Ascending aorta (tissue), 2 donors: ENCODE results near the gene NOC4L. TPM values are rescaled to one million over a fixed set of nuclear protein-coding genes. Genes with fewer than 3 reads are reported as not detected.

ENCODE experiments used
- DNase-seq, 2 donors: peaks; one replicate each; pipeline ENCODE4 v3.0.0-alpha.2; 2019; ENCODE audit warnings: low spot score in 2 of 2
- H3K27ac ChIP-seq, 2 donors: fragments of 200-600 bp; sonication (generic); one replicate each; pipeline ENCODE4 v1.5.1; 2016 to 2017; ENCODE audit warnings: mild to moderate bottlenecking in 1 of 2
- H3K27me3 ChIP-seq: fragments of 200-600 bp; sonication (generic); one replicate; pipeline ENCODE4 v1.5.1; 2017
- H3K36me3 ChIP-seq, 2 donors: fragments of 200-600 bp; sonication (generic); one replicate each; pipeline ENCODE4 v1.5.1; 2016
- H3K4me1 ChIP-seq, 2 donors: fragments of 200-600 bp; sonication (generic); one replicate each; pipeline ENCODE4 v1.5.1; 2016 to 2017; ENCODE audit warnings: mild to moderate bottlenecking in 1 of 2
- H3K4me3 ChIP-seq, 2 donors: fragments of 200-600 bp; sonication (generic); one replicate each; pipeline ENCODE4 v1.5.1; 2016 to 2017; ENCODE audit warnings: mild to moderate bottlenecking in 1 of 2
- H3K9me3 ChIP-seq, 2 donors: fragments of 200-600 bp; sonication (generic); one replicate each; pipeline ENCODE4 v1.5.1; 2016
- intact Hi-C: fragments of 100-400 bp; cut with DNase I; formaldehyde crosslinking; loops from one replicate; pipeline ENCODE4 v1.15.1; 2023
- total RNA-seq: library from RNA; depleted of rRNA; stranded (reverse); fragments of >200 nt; gene quantifications from one replicate; pipeline ENCODE4 v1.1.0, GENCODE V29; 2016
- TF ChIP-seq, protein P1 (sequence below), 3 experiments: fragments of 200-600 bp in 2 of 3; fragments of 450-650 bp in 1 of 3; sonication (generic) in 2 of 3; IDR thresholded peaks; one replicate each; pipeline ENCODE4 v1.5.1; 2016 to 2019; ENCODE audit warnings: antibody characterized with exemption in 3 of 3, mild to moderate bottlenecking in 1 of 3, moderate library complexity in 1 of 3

NOC4L gene
- total RNA-seq, 1 donor from 2014 or later, result 9.2 TPM

DNA sequence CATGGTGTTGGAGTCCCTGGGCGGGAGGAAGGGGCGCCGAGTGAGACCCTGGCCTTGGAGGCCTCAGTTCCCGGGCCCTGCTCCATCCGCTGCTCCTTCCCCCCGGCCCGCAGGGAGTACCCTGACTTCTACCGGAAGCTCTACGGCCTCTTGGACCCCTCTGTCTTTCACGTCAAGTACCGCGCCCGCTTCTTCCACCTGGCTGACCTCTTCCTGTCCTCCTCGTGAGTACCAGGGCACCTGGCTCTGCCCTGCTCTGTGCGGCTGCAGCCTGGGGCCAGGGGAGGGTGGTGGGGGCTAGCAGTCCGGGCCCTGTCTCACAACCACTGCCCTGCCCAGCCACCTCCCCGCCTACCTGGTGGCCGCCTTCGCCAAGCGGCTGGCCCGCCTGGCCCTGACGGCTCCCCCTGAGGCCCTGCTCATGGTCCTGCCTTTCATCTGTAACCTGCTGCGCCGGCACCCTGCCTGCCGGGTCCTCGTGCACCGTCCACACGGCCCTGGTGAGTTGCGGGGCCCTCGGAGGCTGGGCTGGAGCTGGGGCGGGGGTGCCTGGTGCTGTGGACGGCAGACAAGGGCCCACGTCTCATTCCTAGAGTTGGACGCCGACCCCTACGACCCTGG, 7.0 kb downstream of the NOC4L start:
- TF ChIP-seq, protein P1, sequence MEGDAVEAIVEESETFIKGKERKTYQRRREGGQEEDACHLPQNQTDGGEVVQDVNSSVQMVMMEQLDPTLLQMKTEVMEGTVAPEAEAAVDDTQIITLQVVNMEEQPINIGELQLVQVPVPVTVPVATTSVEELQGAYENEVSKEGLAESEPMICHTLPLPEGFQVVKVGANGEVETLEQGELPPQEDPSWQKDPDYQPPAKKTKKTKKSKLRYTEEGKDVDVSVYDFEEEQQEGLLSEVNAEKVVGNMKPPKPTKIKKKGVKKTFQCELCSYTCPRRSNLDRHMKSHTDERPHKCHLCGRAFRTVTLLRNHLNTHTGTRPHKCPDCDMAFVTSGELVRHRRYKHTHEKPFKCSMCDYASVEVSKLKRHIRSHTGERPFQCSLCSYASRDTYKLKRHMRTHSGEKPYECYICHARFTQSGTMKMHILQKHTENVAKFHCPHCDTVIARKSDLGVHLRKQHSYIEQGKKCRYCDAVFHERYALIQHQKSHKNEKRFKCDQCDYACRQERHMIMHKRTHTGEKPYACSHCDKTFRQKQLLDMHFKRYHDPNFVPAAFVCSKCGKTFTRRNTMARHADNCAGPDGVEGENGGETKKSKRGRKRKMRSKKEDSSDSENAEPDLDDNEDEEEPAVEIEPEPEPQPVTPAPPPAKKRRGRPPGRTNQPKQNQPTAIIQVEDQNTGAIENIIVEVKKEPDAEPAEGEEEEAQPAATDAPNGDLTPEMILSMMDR (IDR thresholded peaks at IDR 0.05), result no peak
- Histone ChIP-seq H3K4me1 (no peaks in the 10 kb centered on the region), H3K36me3 (peaks cover 26 to 31% of the 10 kb centered on the region in 2 donors), H3K27ac (no peak overlapping the region), H3K4me3 (no peak overlapping the region), H3K9me3 (no peaks in the 10 kb centered on the region), H3K27me3 (no peaks in the 10 kb centered on the region)
- intact Hi-C loops, result no loop called here
- DNase-seq, result no peak

DNA sequence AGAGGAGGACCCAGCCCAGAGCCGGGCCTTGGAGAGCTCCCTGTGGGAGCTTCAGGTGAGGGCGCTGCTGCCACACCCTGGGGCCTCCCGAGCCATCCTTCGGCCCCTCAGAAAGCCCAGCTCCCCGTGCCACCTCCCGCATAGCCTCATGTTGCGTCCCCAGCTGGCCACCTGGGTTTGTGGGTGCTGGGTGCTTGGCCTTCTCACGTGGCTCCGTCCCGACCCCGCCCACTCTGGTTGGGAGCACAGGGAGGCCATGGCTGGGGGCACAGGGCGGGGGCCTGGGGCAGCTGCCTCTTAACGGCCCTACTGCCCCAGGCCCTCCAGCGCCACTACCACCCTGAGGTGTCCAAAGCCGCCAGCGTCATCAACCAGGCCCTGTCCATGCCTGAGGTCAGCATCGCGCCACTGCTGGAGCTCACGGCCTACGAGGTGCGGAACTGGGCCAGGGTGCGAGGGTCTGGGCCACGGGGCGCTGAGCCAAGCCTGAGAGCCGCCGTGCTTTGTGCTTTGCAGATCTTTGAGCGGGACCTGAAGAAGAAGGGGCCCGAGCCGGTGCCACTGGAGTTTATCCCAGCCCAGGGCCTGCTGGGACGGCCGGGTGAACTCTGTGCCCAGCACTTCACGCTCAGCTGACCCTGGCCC, 7.6 kb downstream of the NOC4L start:
- intact Hi-C loops, result no loop called here
- Histone ChIP-seq H3K36me3 (peaks cover 26 to 34% of the 10 kb centered on the region in 2 donors), H3K27me3 (no peaks in the 10 kb centered on the region), H3K27ac (no peak overlapping the region), H3K4me1 (no peaks in the 10 kb centered on the region), H3K9me3 (no peaks in the 10 kb centered on the region), H3K4me3 (no peak overlapping the region)
- TF ChIP-seq, protein P1 (IDR thresholded peaks at IDR 0.05), result no peak
- DNase-seq, result no peak

DNA sequence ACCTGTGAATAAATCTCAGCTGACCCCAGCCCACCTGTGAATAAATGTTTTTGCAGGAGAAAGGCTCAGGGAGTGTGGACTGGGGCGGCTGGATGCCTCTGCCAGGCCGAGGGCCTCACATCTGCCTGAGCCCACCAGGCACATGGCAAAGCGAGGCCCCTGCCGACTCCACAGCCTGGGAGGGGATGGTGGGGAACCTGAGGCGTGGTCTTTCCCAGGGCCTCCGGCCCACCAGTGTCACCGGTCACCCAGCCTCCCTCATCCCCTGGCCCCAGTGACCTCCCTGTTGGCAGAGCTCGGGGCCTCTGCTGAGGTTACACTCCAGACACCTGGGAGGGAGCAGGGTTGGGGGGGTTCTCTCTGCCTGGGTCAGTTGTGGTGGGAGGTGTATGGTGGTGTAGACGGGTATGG, 8.2 kb downstream of the NOC4L start:
- H3K27me3 ChIP-seq, result no peaks in the 10 kb centered on the region
- H3K9me3 ChIP-seq, result no peaks in the 10 kb centered on the region
- DNase-seq, result no peak
- no peak overlapping the region for H3K27ac ChIP-seq
- intact Hi-C loops, result no loop called here
- H3K36me3 ChIP-seq, result peaks cover 26 to 35% of the 10 kb centered on the region in 2 donors
- H3K4me1 ChIP-seq, result no peaks in the 10 kb centered on the region
- no peak overlapping the region for H3K4me3 ChIP-seq
- TF ChIP-seq, protein P1 (IDR thresholded peaks at IDR 0.05), result no peak

DNA sequence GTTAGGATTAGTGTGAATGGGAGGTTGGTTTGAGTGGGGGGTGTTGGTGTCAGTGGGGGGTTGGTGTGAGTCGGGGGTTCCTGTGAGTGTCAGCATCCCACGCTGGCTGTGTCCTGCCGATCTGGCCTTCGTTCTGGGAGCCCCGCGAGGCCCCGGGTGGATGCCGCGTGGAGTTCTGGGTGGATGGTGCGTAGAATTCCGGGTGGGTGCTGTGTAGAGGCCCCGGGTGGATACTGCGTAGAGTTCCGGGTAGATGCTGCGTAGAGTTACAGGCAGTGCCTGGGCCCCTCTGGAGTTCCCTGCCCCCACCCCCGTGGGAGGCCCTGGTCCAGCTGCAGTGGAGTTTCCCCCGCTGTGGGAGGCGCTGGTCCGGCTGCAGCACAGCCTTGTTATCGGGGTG, 8.7 kb downstream of the NOC4L start:
- H3K27me3 ChIP-seq, result no peaks in the 10 kb centered on the region
- no peak overlapping the region for H3K4me3 ChIP-seq
- no peaks in the 10 kb centered on the region for H3K4me1 ChIP-seq
- no peaks in the 10 kb centered on the region for H3K9me3 ChIP-seq
- H3K27ac ChIP-seq, result no peak overlapping the region
- intact Hi-C loops, result no loop called here
- peaks cover 23 to 35% of the 10 kb centered on the region in 2 donors for H3K36me3 ChIP-seq
- TF ChIP-seq, protein P1 (IDR thresholded peaks at IDR 0.05), result no peak
- no peak for DNase-seq

DNA sequence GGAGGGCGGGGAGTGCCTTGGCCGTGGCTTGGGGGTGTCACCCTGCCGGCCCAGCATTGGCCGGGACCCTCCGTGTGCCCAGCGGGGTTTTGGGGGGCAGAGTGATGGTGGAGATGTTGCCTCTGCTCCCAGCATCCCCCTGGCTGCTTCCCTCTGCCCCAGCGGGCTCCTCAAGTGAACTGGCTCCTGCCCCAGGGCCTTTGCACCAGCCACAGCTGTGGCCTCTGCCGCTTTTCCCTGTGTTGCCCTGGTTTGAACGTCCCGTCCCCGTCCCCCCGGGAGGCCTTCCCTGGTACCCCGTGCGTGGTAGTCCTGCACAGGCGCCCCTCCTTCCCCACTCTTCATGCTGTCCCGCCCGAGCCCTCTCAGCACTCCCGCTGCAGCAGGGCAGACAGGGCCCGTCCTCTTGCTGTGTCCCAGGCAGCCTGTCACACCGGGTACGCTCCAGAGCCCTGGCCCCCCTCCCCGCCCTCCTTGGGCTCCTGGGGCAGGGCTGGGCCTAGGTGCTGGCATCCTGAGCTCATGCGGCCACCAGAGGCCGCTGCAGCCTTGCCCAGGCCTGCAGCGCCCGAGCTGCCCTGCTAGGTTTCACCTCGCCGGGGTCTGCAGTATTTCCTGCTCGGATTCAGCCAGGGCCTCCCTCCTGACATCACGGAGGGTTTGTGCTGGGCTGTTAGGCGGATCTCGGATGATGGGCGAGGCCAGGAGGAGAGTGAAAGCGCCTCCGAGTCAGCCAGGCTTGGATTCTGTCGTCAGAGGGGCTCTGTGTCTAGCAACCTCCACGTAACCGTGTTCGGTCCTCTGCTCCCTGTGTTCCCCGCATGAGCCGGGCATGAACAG, 9.5 kb downstream of the NOC4L start:
- intact Hi-C loops, result loop anchor here (2.0 kb wide), 1 partner anchor 461 kb away; no protein-coding TSS in a partner anchor
- Histone ChIP-seq H3K4me3 (peak overlapping the region; percentile 22 to 55), H3K9me3 (no peaks in the 10 kb centered on the region), H3K27me3 (no peaks in the 10 kb centered on the region), H3K36me3 (peaks cover 18 to 30% of the 10 kb centered on the region in 2 donors), H3K4me1 (no peaks in the 10 kb centered on the region), H3K27ac (no peak overlapping the region)
- peak in 1 of 2 donors; percentile 78 for DNase-seq
- TF ChIP-seq, protein P1 (IDR thresholded peaks at IDR 0.05), result peak; percentile 85 to 98 (median 86)
